ENCODE measurements around the gene PPP1R3E.

- no peak for TF ChIP-seq POLR2A (IDR thresholded peaks at IDR 0.05; ENCODE audit: extremely low read depth, insufficient read length)
- TF ChIP-seq, protein P1, sequence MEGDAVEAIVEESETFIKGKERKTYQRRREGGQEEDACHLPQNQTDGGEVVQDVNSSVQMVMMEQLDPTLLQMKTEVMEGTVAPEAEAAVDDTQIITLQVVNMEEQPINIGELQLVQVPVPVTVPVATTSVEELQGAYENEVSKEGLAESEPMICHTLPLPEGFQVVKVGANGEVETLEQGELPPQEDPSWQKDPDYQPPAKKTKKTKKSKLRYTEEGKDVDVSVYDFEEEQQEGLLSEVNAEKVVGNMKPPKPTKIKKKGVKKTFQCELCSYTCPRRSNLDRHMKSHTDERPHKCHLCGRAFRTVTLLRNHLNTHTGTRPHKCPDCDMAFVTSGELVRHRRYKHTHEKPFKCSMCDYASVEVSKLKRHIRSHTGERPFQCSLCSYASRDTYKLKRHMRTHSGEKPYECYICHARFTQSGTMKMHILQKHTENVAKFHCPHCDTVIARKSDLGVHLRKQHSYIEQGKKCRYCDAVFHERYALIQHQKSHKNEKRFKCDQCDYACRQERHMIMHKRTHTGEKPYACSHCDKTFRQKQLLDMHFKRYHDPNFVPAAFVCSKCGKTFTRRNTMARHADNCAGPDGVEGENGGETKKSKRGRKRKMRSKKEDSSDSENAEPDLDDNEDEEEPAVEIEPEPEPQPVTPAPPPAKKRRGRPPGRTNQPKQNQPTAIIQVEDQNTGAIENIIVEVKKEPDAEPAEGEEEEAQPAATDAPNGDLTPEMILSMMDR (IDR thresholded peaks at IDR 0.05; ENCODE audit: low read depth, low read length) = no peak
- TF ChIP-seq MAX (IDR thresholded peaks at IDR 0.05; ENCODE audit: low read depth, low read length) = no peak
These were observed 17.1 kb downstream of the PPP1R3E start for GRCh38 chr14:23285530-23286019.

Measured in NB4 (cell line).